Progenitor cell of endocrine pancreas (in vitro differentiated cells): ENCODE measurements around the gene GRIK2. TPM values are rescaled to one million over a fixed set of nuclear protein-coding genes. Genes with fewer than 3 reads are reported as not detected.
A peak's percentile ranks its signal among the peaks of the same experiment; 100 is the strongest.

Experiments
- DNase-seq: peaks from one replicate; pipeline ENCODE4 v3.0.0; 2021; ENCODE audit warnings: low spot score; ENCODE audit not compliant: unreplicated experiment
- H3K27ac Mint-ChIP-seq: 2 replicates; pipeline ENCODE4 v1.8.0; 2021; ENCODE audit warnings: mild to moderate bottlenecking, moderate library complexity, mixed read lengths
- H3K27me3 Mint-ChIP-seq: 2 replicates; pipeline ENCODE4 v1.8.0; 2021; ENCODE audit warnings: mixed read lengths
- H3K36me3 Mint-ChIP-seq: 2 replicates; pipeline ENCODE4 v1.8.0; 2022; ENCODE audit warnings: mixed read lengths; ENCODE audit not compliant: insufficient read depth
- H3K4me1 Mint-ChIP-seq: 2 replicates; pipeline ENCODE4 v1.8.0; 2021; ENCODE audit warnings: low read depth, mixed read lengths
- H3K4me3 Mint-ChIP-seq: 2 replicates; pipeline ENCODE4 v1.8.0; 2021; ENCODE audit warnings: low read depth, mild to moderate bottlenecking, moderate library complexity, mixed read lengths
- H3K9me3 Mint-ChIP-seq: 2 replicates; pipeline ENCODE4 v1.8.0; 2021; ENCODE audit warnings: low read depth, mixed read lengths
- total RNA-seq: library from RNA; stranded (reverse); gene quantifications from 2 replicates; pipeline ENCODE4 v1.2.1, GENCODE V29; 2021
- TF ChIP-seq, protein P1 (sequence below): fragments of 200-600 bp; sonication (generic); IDR thresholded peaks from one replicate; pipeline ENCODE4 v1.5.0; 2021; ENCODE audit warnings: antibody characterized with exemption, mild to moderate bottlenecking; ENCODE audit not compliant: unreplicated experiment

Gene GRIK2
- total RNA-seq, 1 donor from 2014 or later, result 6.3 TPM

- H3K9me3 Mint-ChIP-seq, result peaks cover 24% of the 10 kb centered on the region
- no peaks in the 10 kb centered on the region for H3K36me3 Mint-ChIP-seq
- no peak overlapping the region for H3K4me3 Mint-ChIP-seq
- H3K27me3 Mint-ChIP-seq, result no peaks in the 10 kb centered on the region
- no peak for DNase-seq
- H3K4me1 Mint-ChIP-seq, result no peaks in the 10 kb centered on the region
- TF ChIP-seq, protein P1, sequence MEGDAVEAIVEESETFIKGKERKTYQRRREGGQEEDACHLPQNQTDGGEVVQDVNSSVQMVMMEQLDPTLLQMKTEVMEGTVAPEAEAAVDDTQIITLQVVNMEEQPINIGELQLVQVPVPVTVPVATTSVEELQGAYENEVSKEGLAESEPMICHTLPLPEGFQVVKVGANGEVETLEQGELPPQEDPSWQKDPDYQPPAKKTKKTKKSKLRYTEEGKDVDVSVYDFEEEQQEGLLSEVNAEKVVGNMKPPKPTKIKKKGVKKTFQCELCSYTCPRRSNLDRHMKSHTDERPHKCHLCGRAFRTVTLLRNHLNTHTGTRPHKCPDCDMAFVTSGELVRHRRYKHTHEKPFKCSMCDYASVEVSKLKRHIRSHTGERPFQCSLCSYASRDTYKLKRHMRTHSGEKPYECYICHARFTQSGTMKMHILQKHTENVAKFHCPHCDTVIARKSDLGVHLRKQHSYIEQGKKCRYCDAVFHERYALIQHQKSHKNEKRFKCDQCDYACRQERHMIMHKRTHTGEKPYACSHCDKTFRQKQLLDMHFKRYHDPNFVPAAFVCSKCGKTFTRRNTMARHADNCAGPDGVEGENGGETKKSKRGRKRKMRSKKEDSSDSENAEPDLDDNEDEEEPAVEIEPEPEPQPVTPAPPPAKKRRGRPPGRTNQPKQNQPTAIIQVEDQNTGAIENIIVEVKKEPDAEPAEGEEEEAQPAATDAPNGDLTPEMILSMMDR, result no peak
- H3K27ac Mint-ChIP-seq, result peak overlapping the region; percentile 37
Observed at GRCh38 chr6:102115911-102116310, 722.4 kb downstream of the GRIK2 start.

DNA sequence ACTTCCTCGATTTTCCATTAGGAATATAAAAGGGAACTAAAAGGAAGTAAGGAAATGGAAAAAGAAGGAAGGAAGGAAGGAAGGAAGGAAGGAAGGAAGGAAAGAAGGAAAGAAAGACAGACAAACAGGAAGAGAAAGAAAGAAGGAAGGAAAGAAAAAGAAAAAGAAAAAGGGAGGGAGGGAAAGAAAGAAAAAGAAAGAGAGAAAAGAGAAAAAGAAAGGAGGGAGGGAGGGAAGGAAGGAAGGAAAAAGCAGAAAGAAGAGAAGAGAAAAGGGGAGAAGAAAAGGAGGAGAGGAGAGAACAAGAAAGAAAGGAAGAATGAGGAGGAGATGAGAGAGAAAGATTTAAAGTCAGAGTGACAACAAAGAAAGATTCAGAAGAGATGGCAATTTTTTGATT lies 724.5 kb downstream of the GRIK2 start:
- Mint-ChIP-seq H3K9me3 (peaks cover 13% of the 10 kb centered on the region), H3K36me3 (no peaks in the 10 kb centered on the region), H3K4me3 (no peak overlapping the region), H3K27ac (no peak overlapping the region), H3K27me3 (no peaks in the 10 kb centered on the region), H3K4me1 (no peaks in the 10 kb centered on the region)
- TF ChIP-seq, protein P1, result no peak
- DNase-seq, result no peak
